Thymus (tissue), 11 donors: Measurements from ENCODE around the gene PLCB3. TPM values are rescaled to one million over a fixed set of nuclear protein-coding genes. Genes with fewer than 3 reads are reported as not detected.
A peak's percentile ranks its signal among the peaks of the same experiment; 100 is the strongest.

Experiments
- DNase-seq, 9 donors: peaks; one replicate each; pipeline ENCODE4 v3.0.0-alpha.2; 2013; ENCODE audit warnings: low spot score in 9 of 9, low read depth in 6 of 9, missing footprints in 1 of 9
- H3K27ac ChIP-seq, 2 donors: one replicate each; pipeline ENCODE4 v1.5.1; 2013; ENCODE audit warnings: control low read depth in 1 of 2, low read depth in 1 of 2, low read length in 1 of 2, mild to moderate bottlenecking in 1 of 2, moderate library complexity in 1 of 2
- H3K27me3 ChIP-seq, 2 donors: one replicate each; pipeline ENCODE4 v1.5.1; 2013; ENCODE audit warnings: low read length in 1 of 2; ENCODE audit not compliant: control insufficient read depth in 2 of 2, insufficient read depth in 1 of 2
- H3K36me3 ChIP-seq, 2 donors: one replicate each; pipeline ENCODE4 v1.5.1; 2013; ENCODE audit warnings: low read length in 1 of 2, mild to moderate bottlenecking in 1 of 2, moderate library complexity in 1 of 2; ENCODE audit not compliant: control insufficient read depth in 2 of 2, insufficient read depth in 2 of 2
- H3K4me1 ChIP-seq, 2 donors: one replicate each; pipeline ENCODE4 v1.5.1; 2013; ENCODE audit warnings: low read length in 2 of 2; ENCODE audit not compliant: control insufficient read depth in 2 of 2, insufficient read depth in 2 of 2
- H3K4me3 ChIP-seq, 2 donors: one replicate each; pipeline ENCODE4 v1.5.1; 2013; ENCODE audit warnings: low read length in 2 of 2, control low read depth in 1 of 2, mild to moderate bottlenecking in 1 of 2
- H3K9me3 ChIP-seq, 2 donors: one replicate each; pipeline ENCODE4 v1.5.1; 2013; ENCODE audit warnings: low read length in 1 of 2, mild to moderate bottlenecking in 1 of 2; ENCODE audit not compliant: control insufficient read depth in 2 of 2, insufficient read depth in 1 of 2
- WGBS: extraction: QIAGEN DNeasy Blood & Tissue Kit; methylation state at CpG from one replicate; pipeline ENCODE4 v1.1.7; 2013; 5-methylcytosine and 5-hydroxymethylcytosine counted together
- polyA plus RNA-seq: library from polyadenylated mRNA; stranded (reverse); fragments of 200-250 nt; gene quantifications from one replicate; pipeline ENCODE4 v1.2.3, GENCODE V29; 2013
- total RNA-seq: library from RNA; stranded (reverse); fragments of 120-200 nt; gene quantifications from one replicate; pipeline ENCODE4 v1.2.4, GENCODE V29; 2013
- donor health status: healthy.

Gene PLCB3
- total and polyA plus RNA-seq, 2 donors = 5.8 to 7.3 TPM

- Histone ChIP-seq H3K9me3 (peaks cover 0 to 12% of the 10 kb centered on the region in 2 donors), H3K4me1 (peaks cover 29 to 62% of the 10 kb centered on the region in 2 donors)
- WGBS = 96% methylated on average over 8 of the region's 8 CpGs
These were observed 1.5 kb upstream of the PLCB3 start for GRCh38 chr11:64249563-64250414.

GRCh38 chr11:64250415-64251015 lies 815 bp upstream of the PLCB3 start:
- WGBS = 27% methylated on average over 13 of the region's 13 CpGs
- peak overlapping the region; percentile 45 to 77 for H3K4me3 ChIP-seq
- H3K4me1 ChIP-seq = peaks cover 23 to 54% of the 10 kb centered on the region in 2 donors
- H3K9me3 ChIP-seq = peaks cover 0 to 8% of the 10 kb centered on the region in 2 donors
- no peak for DNase-seq
- no peak overlapping the region for H3K27ac ChIP-seq
- H3K36me3 ChIP-seq = peaks cover 9 to 11% of the 10 kb centered on the region in 2 donors
- peaks cover 4 to 34% of the 10 kb centered on the region in 2 donors for H3K27me3 ChIP-seq

More at GRCh38 chr11:64249563-64250414, 1.5 kb upstream of the PLCB3 start:
- no peak for DNase-seq
- H3K27me3 ChIP-seq = peaks cover 4 to 34% of the 10 kb centered on the region in 2 donors
- no peak overlapping the region for H3K4me3 ChIP-seq
- peaks cover 4 to 7% of the 10 kb centered on the region in 2 donors for H3K36me3 ChIP-seq
- H3K27ac ChIP-seq = no peak overlapping the region

GRCh38 chr11:64251753-64252002 lies 348 bp downstream of the PLCB3 start:
- Histone ChIP-seq H3K36me3 (peaks cover 16 to 23% of the 10 kb centered on the region in 2 donors), H3K9me3 (peaks cover 0 to 8% of the 10 kb centered on the region in 2 donors), H3K4me3 (peak overlapping the region; percentile 52 to 77), H3K27me3 (peaks cover 4 to 34% of the 10 kb centered on the region in 2 donors), H3K4me1 (peaks cover 18 to 49% of the 10 kb centered on the region in 2 donors), H3K27ac (no peak overlapping the region)
- under 1% methylated on average over 18 of the region's 18 CpGs for WGBS
- DNase-seq = no peak

- Histone ChIP-seq H3K27me3 (peaks cover 4 to 30% of the 10 kb centered on the region in 2 donors), H3K9me3 (peaks cover 0 to 8% of the 10 kb centered on the region in 2 donors), H3K4me1 (peaks cover 17 to 43% of the 10 kb centered on the region in 2 donors), H3K27ac (no peak overlapping the region), H3K36me3 (peaks cover 16 to 23% of the 10 kb centered on the region in 2 donors), H3K4me3 (peak overlapping the region; percentile 52 to 77)
- WGBS = 8% methylated on average over 23 of the region's 23 CpGs
- DNase-seq = peak in 2 of 9 donors; percentile 43 to 44
These were observed 908 bp downstream of the PLCB3 start for GRCh38 chr11:64252003-64252872.

GRCh38 chr11:64253043-64253442 lies 1.7 kb downstream of the PLCB3 start:
- Histone ChIP-seq H3K4me1 (peaks cover 12 to 37% of the 10 kb centered on the region in 2 donors), H3K27me3 (peaks cover 2 to 22% of the 10 kb centered on the region in 2 donors), H3K36me3 (peaks cover 16 to 23% of the 10 kb centered on the region in 2 donors), H3K27ac (no peak overlapping the region), H3K4me3 (no peak overlapping the region), H3K9me3 (peaks cover 0 to 8% of the 10 kb centered on the region in 2 donors)
- 87% methylated on average over 8 of the region's 8 CpGs for WGBS
- no peak for DNase-seq

GRCh38 chr11:64253481-64253880 lies 2.2 kb downstream of the PLCB3 start:
- Histone ChIP-seq H3K9me3 (peaks cover 0 to 8% of the 10 kb centered on the region in 2 donors), H3K4me1 (peaks cover 12 to 37% of the 10 kb centered on the region in 2 donors), H3K27me3 (peaks cover 0 to 18% of the 10 kb centered on the region in 2 donors), H3K4me3 (no peak overlapping the region), H3K27ac (no peak overlapping the region), H3K36me3 (peaks cover 17 to 26% of the 10 kb centered on the region in 2 donors)
- 90% methylated on average over 5 of the region's 5 CpGs for WGBS
- no peak for DNase-seq

- H3K27me3 ChIP-seq = peaks cover 0 to 16% of the 10 kb centered on the region in 2 donors
- H3K4me3 ChIP-seq = no peak overlapping the region
- peaks cover 25 to 32% of the 10 kb centered on the region in 2 donors for H3K36me3 ChIP-seq
- peaks cover 12 to 34% of the 10 kb centered on the region in 2 donors for H3K4me1 ChIP-seq
- 98% methylated on average over 7 of the region's 7 CpGs for WGBS
- no peak overlapping the region for H3K27ac ChIP-seq
- no peak for DNase-seq
- H3K9me3 ChIP-seq = peaks cover 0 to 8% of the 10 kb centered on the region in 2 donors
These were observed 3.0 kb downstream of the PLCB3 start for GRCh38 chr11:64254326-64254725.

- H3K27ac ChIP-seq = no peak overlapping the region
- H3K9me3 ChIP-seq = peaks cover 1 to 4% of the 10 kb centered on the region in 2 donors
- H3K4me3 ChIP-seq = no peak overlapping the region
- peaks cover 10 to 23% of the 10 kb centered on the region in 2 donors for H3K4me1 ChIP-seq
- no peak for DNase-seq
- 97% methylated on average over 35 of the region's 35 CpGs for WGBS
- H3K36me3 ChIP-seq = peaks cover 30 to 35% of the 10 kb centered on the region in 2 donors
- H3K27me3 ChIP-seq = peaks cover 0 to 12% of the 10 kb centered on the region in 2 donors
These were observed 4.1 kb downstream of the PLCB3 start for GRCh38 chr11:64255135-64256128.
